GM19438 (cell line): ENCODE data around the gene RNF186.
"Not testable (repeated sequence)": the region's sequence is repeated elsewhere in the genome, so short reads cannot be mapped to it uniquely, and the experiment has no call there.

Experiments used
- ATAC-seq: cut with Tn5 transposase; IDR thresholded peaks from one replicate; pipeline ENCODE4 v1.9.1; 2021; ENCODE audit warnings: low read depth; ENCODE audit not compliant: unreplicated experiment

The RNF186 gene, protein sequence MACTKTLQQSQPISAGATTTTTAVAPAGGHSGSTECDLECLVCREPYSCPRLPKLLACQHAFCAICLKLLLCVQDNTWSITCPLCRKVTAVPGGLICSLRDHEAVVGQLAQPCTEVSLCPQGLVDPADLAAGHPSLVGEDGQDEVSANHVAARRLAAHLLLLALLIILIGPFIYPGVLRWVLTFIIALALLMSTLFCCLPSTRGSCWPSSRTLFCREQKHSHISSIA

DNA sequence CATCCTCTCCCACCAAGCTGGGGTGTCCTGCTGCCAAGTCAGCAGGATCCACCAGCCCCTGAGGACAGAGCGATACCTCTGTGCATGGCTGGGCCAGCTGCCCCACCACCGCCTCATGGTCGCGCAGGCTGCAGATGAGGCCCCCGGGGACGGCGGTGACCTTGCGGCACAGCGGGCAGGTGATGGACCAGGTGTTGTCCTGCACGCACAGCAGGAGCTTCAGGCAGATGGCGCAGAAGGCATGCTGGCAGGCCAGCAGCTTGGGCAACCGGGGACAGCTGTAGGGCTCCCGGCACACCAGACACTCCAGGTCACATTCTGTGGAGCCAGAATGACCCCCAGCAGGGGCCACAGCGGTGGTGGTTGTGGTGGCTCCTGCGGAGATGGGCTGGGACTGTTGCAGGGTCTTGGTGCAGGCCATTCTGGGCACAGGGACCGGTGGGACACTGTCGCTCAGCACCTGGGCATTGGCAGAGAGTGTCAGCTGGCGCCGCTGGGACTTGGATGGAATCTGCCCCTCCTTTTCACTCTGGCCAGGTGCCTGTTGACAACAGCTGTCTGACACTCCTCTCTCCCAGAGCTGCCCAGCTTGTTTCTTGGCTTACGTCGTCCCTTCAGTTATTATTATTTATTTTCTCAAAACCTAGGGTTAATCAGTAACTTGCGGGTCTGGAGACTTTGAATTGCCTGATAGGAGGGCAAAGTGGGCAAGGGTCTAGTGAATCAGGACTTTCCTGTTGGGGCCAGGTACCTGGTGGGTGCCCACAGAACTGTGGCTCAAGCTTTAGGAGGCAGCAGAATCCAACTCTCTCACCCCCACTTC is at the start of gene RNF186:
Gene RNF186, minus strand, starts transcription at position 603 of the 823 bp plus-strand sequence. Its CDS starts 182 bp downstream, at position 421.
- no peak for ATAC-seq

DNA sequence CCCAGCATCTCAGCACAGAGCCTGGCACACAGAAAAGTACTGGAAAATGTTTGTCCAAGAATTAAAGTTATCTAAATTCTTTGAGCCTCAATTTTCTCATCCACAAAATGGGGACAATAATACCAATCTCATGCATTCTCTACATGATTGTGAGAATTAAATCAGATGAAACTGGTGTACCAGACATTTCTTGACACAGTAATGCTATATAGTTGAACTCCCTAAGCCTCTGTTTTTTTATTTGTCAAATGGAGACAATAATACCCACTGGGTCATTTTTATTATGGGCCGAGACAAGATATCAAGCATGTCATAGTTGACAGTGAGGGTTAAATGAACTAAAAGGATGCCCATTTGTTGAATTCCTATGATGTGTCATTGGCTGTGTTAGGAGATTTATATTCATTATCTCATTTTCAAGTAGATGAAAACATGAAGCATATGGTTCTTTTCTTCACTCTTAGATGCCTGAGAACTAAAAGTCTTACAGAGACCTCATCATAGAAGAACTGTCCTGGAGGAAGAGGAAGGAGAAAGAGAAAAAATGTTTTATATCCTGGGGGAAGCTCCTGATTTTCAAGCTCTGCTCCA is 49.6 kb upstream of the RNF186 start:
- ATAC-seq: no peak

DNA sequence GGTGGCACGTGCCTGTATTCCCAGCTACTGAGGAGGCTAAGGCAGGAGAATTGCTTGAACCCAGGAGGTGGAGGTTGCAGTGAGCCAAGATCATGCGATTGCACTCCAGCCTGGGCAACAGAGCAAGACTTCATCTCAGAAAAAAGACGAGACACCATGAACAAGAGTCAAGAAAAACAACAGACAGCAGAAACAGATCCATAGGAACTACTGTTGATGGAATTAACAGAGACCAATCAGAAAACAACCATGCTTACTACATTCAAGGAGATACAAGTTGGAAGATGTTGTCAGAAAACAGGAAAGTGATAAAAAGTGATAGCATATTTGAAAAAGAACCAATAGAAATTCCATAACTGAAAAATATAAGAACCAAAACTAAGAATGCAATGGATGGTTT is 47.9 kb upstream of the RNF186 start:
- no peak for ATAC-seq

DNA sequence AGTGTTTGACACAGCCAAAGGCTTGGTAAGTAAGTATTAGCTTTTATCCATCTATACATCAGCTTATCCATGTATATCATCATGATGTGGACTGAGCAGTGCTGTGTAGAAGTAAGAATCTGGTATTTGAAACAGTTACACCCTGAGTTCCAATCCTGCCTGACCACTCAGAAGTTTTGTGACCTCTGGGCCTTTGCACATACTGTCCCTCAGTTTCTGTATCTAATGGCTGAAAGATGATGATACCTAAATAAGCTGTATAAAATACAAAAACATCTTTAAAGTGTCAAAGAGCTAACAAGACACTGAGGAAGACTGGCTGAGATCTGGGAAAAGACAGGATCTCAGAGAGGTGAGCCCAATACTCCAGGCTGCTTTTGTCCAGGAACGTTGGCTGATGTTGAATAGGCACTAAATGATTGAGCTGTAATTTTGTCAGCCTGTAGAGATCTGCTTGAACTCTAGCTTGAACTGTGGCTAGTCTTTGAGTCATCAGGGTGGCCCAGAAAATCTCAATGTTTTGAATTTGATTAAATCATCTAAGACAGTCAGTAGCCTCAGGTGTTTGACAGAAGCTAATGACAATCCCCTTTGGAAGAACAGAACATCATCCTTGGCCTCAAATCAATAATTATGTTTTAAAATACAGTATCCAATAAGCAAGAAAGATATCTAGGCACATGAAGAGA is 46.9 kb upstream of the RNF186 start:
- no peak for ATAC-seq

DNA sequence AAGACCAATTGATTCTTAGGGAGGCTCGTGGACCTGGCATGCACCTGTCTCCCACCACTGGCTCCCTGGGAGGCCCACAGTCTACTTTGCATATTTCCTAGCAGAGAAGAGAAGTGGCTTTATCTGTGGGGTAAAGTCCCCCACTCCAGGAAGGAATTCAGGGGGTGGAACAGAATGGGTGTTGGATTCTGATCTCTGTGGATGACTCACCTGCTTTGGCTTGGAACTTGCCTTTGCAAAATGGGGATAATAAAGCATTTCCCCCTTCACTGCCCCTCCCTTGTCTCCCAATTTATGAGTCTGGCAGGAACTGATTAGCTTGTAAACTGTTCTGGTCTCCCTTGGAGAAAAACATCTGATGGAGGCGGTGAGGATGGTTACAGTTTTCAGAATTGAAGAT is 46.0 kb upstream of the RNF186 start:
- ATAC-seq: no peak

DNA sequence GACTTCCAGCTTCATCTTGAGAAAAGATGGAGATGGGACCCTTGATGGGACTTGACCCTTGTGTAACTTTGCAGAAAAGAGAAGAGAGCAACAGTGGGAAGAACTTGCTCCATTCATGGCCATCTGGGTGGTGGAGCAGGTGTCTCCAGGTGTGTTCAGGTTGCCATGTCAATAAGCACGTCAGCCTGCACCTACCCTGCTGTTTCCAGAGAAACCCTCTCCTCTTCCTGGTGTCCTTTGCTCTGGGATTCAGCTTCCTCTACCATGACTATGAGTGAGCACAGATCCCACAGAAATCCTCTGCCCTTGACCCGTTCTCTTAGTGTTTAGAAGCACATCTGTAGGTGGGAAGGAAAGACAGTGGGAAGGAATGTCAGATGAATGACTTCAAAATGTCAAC is 45.3 kb upstream of the RNF186 start:
- no peak for ATAC-seq

DNA sequence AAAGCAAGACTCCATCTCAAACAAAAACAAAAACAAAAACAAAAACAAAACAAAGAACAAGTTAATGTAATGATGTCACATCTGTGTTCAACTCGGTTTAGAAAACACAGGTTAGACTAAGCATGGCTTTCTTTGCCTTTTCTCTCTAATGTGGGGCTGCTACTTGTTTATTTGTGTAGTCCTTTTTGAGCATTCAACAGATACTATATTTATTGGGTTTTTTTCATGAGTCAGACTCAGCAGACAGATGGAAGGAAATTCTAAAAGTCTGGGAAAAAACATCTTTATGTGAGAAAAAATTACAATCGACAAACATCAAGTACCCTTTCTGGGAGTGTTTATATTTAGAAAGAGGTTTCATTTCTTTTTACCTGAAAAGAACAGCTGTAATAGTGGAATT is 44.8 kb upstream of the RNF186 start:
- no peak for ATAC-seq

DNA sequence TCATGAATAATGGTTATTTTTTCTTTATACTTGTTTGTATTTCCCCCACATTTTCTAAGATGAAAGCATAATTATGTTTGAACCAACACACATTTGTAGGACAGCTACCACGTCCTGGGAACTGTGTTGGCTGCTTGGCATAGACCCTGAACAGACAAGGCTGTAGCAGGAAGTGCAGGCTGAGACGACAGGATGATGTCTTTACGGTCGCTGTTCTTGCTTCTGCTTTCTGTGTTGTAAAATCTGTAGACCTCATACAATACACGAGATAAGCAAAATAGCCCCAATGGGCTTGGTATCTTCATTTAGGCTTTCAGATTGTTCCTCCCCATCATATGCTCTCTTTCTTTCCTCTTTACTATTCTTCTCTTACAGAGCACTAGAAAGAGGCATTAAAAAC is 43.8 kb upstream of the RNF186 start:
- no peak for ATAC-seq

DNA sequence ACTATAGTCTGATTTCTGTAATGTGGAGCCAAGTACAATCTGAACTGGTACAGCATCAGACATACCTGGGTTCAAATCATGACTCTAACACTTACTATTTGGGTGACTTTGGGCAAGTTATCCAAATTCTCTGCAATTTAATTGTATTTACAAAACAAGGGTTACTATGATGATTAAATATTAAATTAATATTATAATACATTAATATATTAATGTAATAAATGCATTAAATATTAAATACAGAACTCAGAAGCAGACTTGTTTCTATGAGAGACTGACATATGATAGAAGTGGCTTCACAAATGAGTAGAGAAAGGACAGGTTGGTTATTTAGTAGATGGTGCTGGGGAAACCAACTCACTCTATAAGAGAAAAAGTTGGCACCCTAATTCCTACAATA is 39.8 kb upstream of the RNF186 start:
- no peak for ATAC-seq

DNA sequence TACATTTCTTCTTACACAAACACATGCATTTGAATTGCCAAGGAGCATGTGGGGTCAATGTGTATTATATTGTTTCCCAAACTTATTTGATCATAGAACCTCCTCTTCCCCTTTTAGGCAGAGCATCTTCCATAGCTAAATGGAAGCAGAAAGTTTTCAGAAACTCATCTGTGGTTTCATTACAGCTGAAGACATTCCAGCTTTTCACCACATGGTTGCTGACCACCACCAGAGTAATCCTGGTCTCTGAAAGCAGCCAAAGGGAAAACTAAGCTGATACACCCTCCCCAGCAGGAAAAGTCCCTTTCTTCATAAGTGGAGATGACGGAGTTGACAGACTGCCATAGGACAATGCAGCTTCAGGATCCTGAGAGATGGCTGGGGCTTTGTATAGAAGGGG is 37.0 kb upstream of the RNF186 start:
- ATAC-seq: no peak

DNA sequence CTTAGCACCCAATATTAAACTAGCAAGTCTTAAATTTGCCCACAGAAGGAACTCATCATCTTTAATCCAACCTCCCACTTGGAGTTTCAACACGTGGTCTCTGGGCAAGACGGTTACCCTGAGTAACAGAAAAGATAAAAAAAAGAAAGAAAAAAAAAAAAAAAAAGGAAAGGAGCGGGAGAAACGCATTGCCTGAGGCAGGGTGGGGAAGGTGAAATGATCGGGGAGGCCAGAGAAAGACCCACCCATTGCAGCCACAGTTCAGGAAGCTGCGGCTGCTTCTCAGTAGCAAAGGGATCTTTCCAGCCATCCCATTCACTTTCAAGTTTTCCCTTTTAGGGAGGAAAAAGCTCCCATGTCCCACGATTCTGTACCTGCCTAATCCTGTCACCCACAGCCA is 35.1 kb upstream of the RNF186 start:
- ATAC-seq: no peak

DNA sequence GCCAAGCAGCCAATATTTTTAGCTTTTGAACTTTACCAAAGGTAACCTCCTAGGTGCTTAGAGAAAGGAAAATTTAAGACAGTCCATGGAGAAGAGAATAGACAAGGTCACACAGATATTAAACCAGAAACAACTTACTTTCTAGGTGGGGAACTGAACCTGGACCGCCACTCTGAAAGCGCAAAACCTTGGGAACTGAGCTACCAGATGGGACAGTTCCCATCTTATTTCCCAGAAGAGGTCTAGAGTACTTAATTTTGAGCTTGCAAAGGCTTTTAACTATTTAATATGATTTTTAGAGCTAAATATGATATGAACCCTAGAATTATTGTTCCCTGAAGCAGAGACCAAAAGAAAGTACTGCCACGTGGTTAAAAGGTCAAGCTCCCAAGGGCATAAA is 34.2 kb upstream of the RNF186 start:
- not testable (repeated sequence) for ATAC-seq

DNA sequence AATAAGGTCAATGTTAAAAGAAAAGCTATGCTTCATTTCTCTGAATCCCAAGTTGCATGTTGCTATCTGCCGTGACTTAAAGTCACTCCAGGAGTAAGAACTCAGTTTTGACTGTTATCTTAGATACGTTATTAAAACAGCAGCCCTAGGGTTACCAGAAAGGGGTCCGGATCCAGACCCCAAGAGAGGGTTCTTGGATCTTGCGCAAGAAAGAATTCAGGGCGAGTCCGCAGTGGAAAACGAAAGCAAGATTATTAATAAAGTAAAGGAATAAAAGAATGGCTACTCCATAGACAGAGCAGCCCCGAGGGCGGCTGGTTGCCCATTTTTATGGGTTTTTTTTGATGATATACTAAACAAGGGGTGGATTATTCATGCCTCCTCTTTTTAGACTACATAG is 32.3 kb upstream of the RNF186 start:
- ATAC-seq: not testable (repeated sequence)

DNA sequence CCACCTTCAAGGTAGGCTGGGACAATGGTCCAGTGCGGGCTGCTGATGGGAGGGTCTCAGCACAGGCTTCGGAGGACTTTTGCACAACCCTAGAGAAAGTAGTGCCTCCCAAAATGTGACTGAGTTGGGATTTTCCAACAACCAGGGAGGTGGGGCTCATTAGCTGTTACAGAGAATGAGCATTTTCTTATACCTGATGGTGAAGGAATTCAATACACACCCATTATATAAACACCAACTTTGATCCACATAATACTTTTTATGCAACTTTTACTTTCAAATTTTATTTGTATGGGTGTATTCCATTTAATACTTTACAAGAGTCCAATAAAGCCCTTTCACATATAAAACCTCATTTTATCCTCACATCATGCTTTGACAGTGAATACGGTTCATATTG is 31.3 kb upstream of the RNF186 start:
- ATAC-seq: no peak

DNA sequence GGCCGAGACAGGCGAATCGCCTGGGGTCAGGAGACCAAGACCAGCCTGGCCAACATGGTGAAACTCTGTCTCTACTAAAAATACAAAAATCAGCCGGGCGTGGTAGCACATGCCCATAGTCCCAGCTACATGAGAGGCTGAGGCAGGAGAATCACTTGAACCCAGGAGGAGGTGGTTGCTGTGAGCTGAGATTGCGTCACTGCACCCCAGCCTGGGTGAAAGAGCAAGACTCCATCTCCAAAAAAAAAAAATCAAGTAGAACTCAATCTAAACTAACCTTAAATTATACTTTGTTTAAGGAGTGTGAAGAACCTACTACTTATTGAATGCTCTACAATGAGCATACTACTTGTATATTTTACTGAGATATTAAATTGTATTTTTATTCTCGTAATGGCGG is 30.5 kb upstream of the RNF186 start:
- ATAC-seq: no peak

DNA sequence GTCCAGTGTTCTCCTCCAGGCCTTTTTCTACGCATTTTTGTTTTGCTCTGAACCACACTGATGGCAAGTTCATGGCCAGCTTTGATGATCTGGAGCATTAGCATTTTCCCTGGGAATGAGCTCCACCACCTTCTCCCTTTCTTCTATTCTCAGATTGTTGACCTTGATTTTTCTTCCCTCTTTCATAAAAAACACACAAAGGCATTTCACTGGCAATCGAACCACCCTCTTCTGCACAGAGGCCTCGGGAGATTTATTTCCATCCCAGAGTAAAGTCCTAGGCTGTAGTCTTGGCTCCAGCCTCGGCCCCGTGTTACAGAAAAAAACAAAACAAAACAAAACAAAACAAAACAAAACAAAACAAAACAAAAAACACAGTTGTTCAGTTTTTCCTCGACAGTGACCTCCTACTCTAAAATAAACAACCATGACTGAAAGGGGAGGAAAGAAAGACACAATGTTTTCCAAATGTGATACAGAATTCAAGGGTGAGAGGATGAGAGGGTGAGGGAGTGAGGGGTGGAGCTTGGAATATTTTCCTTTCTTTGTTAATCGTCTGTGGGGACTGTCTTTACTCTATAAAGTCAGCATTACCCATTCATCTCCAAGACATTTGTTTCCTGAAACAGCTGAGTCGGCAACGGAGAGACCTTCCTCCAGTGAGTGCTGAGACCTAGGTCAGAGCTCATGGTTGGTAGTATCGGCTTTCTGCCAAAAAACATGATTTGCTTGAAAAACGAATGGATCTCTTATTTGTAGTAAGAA is 29.8 kb upstream of the RNF186 start:
- ATAC-seq: no peak

DNA sequence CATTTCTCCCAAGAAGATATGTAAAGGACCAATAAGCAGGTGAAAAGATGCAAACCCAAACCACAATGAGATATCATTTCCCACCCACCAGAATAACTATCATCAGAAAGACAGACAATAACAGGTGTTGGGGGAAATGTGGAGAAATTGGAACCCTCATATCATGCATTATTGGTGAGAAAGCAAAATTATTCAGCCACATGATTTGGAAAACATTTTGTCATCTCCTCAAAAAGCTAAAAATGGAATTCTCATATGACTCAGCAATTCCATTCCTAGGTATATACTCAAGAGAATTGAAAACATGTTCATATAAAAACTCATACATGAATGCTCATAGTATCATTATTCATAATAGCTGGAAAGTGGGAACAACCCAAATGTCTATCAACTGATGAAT is 25.1 kb upstream of the RNF186 start:
- no peak for ATAC-seq

DNA sequence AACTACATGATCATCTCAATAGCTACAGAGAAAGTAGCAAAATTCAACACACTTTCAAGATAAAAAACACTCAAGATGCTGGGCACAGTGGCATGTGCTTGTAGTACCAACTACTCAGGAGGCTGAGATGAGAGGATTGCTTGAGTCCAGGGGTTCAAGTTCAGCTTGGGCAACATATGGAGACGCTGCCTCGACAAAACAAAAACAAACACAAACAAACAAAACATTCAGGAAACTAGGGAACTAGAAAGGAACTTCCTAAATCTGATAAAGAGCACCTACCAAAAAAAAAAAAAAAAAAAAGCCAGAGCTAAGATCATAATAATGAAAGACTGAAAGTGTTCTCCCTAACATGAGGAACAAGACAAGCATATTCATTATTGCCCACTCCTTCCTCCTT is 22.8 kb upstream of the RNF186 start:
- no peak for ATAC-seq

DNA sequence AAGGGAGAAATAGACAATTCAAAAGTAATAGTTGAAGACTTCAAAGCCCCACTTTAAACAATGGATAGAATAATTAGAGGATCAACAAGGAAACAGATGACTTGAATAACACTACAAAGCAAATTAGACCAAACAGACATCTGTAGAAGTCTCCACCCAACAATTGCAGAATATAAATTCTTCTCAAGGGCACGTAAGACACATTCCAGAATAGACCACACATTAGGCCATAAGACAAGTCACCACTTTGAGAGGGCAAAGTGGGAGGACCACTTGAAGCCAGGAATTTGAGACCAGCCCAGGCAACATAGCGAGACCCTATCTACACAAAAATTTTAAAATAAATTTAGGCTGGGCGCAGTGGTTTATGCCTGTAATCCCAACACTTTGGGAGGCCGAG is 20.5 kb upstream of the RNF186 start:
- no peak for ATAC-seq

DNA sequence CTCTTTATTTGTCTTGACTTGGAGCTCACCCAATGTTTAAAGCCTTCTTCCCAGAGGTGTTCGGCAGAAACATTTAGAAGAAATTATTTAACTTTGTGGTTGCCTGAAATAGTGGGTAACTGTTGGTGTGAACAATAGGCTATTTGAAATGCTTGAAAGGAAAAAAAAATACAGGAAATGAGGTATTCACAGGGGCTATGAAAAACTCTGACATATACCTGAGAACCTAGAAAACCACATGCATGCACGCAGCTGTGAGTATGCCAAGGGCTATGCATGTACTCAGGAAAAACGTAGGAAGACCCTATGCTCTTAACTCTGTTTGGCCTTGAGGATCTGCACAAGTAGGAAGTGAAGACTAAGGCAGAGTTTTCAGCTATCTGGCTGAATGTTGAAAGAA is 16.4 kb upstream of the RNF186 start:
- ATAC-seq: no peak

DNA sequence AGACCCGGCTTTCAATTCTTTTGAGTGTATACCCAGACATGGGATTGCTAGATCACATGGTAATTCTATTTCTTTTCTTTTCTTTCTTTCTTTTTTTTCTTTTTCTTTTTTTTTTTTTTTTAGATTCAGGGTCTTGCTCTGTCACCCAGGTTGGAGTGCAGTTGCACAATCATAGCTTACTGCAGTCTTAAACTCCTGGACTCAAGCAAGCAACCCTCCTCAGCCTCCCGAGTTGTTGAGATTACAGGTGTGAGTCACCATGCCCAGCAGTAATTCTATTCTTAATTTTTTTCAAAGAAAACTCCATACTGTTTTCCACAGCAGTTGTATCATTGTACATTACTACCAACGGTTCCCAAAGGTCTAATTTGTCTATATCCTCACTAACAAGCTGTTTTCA is 13.5 kb upstream of the RNF186 start:
- ATAC-seq: no peak
